ENCODE measurements around the gene FANCF. TPM values are rescaled to one million over a fixed set of nuclear protein-coding genes. Genes with fewer than 3 reads are reported as not detected.

Gene FANCF
- total RNA-seq, 2 experiments from 2014 or later = 18.4 to 22.2 TPM

GRCh38 chr11:22617868-22618267, 7.8 kb downstream of the FANCF start:
- no peak overlapping the region for H3K27ac ChIP-seq (ENCODE audit: low read depth, low read length, poor library complexity, severe bottlenecking)
- no TSS peak for BruUV-seq (replicated peaks)

GRCh38 chr11:22603933-22604332, 21.7 kb downstream of the FANCF start:
- Histone ChIP-seq H2AFZ (ENCODE audit: low read length) (no peak overlapping the region), H3K27ac (ENCODE audit: low read depth, low read length, poor library complexity, severe bottlenecking) (no peak overlapping the region), H3K79me2 (ENCODE audit: insufficient read depth, low read depth, low read length) (no peaks in the 10 kb centered on the region), H3K4me2 (ENCODE audit: low read length) (no peak overlapping the region), H3K4me3 (ENCODE audit: low read depth, low read length, poor library complexity, severe bottlenecking) (no peak overlapping the region), H4K20me1 (ENCODE audit: insufficient read depth, low read length) (no peaks in the 10 kb centered on the region), H3K36me3 (ENCODE audit: insufficient read depth, low read length) (no peaks in the 10 kb centered on the region), H3K9me3 (ENCODE audit: low read length) (no peaks in the 10 kb centered on the region), H3K9me2 (ENCODE audit: insufficient read depth, low read length) (no peaks in the 10 kb centered on the region), H3K4me1 (ENCODE audit: insufficient read depth, low read length, poor library complexity, severe bottlenecking) (no peaks in the 10 kb centered on the region)
- POLR2A ChIA-PET = no interaction called here
- intact Hi-C loops (cut with micrococcal nuclease; ENCODE audit: unreplicated experiment) = no loop called here
- no peak for DNase-seq (ENCODE audit: low spot score)
- BruUV-seq (replicated peaks) = no TSS peak
- TF ChIP-seq EZH2phosphoT487 (IDR thresholded peaks at IDR 0.05; ENCODE audit: borderline replicate concordance, low read depth, low read length) = no peak
- TF ChIP-seq CTCF (conservative IDR thresholded peaks at IDR 0.05; ENCODE audit: low read length) = no peak
- CTCF ChIA-PET (ENCODE audit: unreplicated experiment) = no interaction called here

More at GRCh38 chr11:22617868-22618267, 7.8 kb downstream of the FANCF start:
- Histone ChIP-seq H3K4me3 (ENCODE audit: low read depth, low read length, poor library complexity, severe bottlenecking) (no peak overlapping the region), H3K4me2 (ENCODE audit: low read length) (no peak overlapping the region), H4K20me1 (ENCODE audit: insufficient read depth, low read length) (no peaks in the 10 kb centered on the region), H3K79me2 (ENCODE audit: insufficient read depth, low read depth, low read length) (peaks cover 11% of the 10 kb centered on the region), H2AFZ (ENCODE audit: low read length) (no peak overlapping the region), H3K9me3 (ENCODE audit: low read length) (no peaks in the 10 kb centered on the region), H3K9me2 (ENCODE audit: insufficient read depth, low read length) (no peaks in the 10 kb centered on the region), H3K36me3 (ENCODE audit: insufficient read depth, low read length) (peaks cover 9% of the 10 kb centered on the region), H3K4me1 (ENCODE audit: insufficient read depth, low read length, poor library complexity, severe bottlenecking) (no peaks in the 10 kb centered on the region)
- POLR2A ChIA-PET = no interaction called here
- CTCF ChIA-PET (ENCODE audit: unreplicated experiment) = no interaction called here
- intact Hi-C loops (cut with micrococcal nuclease; ENCODE audit: unreplicated experiment) = no loop called here
- TF ChIP-seq EZH2phosphoT487 (IDR thresholded peaks at IDR 0.05; ENCODE audit: borderline replicate concordance, low read depth, low read length) = no peak
- no peak for TF ChIP-seq CTCF (conservative IDR thresholded peaks at IDR 0.05; ENCODE audit: low read length)
- no peak for DNase-seq (ENCODE audit: low spot score)

- TF ChIP-seq EZH2phosphoT487 (IDR thresholded peaks at IDR 0.05; ENCODE audit: borderline replicate concordance, low read depth, low read length) = no peak
- no peak for TF ChIP-seq CTCF (conservative IDR thresholded peaks at IDR 0.05; ENCODE audit: low read length)
- no peak overlapping the region for H3K4me2 ChIP-seq (ENCODE audit: low read length)
- no peak overlapping the region for H3K27ac ChIP-seq (ENCODE audit: low read depth, low read length, poor library complexity, severe bottlenecking)
- no peaks in the 10 kb centered on the region for H3K9me2 ChIP-seq (ENCODE audit: insufficient read depth, low read length)
- POLR2A ChIA-PET = no interaction called here
- CTCF ChIA-PET (ENCODE audit: unreplicated experiment) = no interaction called here
- H3K4me3 ChIP-seq (ENCODE audit: low read depth, low read length, poor library complexity, severe bottlenecking) = no peak overlapping the region
- intact Hi-C loops (cut with micrococcal nuclease; ENCODE audit: unreplicated experiment) = no loop called here
- H3K4me1 ChIP-seq (ENCODE audit: insufficient read depth, low read length, poor library complexity, severe bottlenecking) = no peaks in the 10 kb centered on the region
- DNase-seq (ENCODE audit: low spot score) = no peak
- BruUV-seq (replicated peaks) = no TSS peak
- no peaks in the 10 kb centered on the region for H4K20me1 ChIP-seq (ENCODE audit: insufficient read depth, low read length)
- no peaks in the 10 kb centered on the region for H3K79me2 ChIP-seq (ENCODE audit: insufficient read depth, low read depth, low read length)
- H3K36me3 ChIP-seq (ENCODE audit: insufficient read depth, low read length) = no peaks in the 10 kb centered on the region
- no peaks in the 10 kb centered on the region for H3K9me3 ChIP-seq (ENCODE audit: low read length)
- no peak overlapping the region for H2AFZ ChIP-seq (ENCODE audit: low read length)
Observed at GRCh38 chr11:22602504-22602903, 23.1 kb downstream of the FANCF start.

Measured in OCI-LY7 (cell line).